Keratinocyte (primary cell): Measurements from ENCODE around the gene GSTT2B.
"Not testable (repeated sequence)": the region's sequence is repeated elsewhere in the genome, so short reads cannot be mapped to it uniquely, and the experiment has no call there.

ENCODE experiments used
- EZH2 ChIP-seq: IDR thresholded peaks from one replicate; pipeline ENCODE4 v1.6.1; 2012; ENCODE audit warnings: inconsistent platforms, mild to moderate bottlenecking, low read length, moderate library complexity
- TF ChIP-seq, protein P1 (sequence below), 3 experiments: IDR thresholded peaks in 1 of 3; conservative IDR thresholded peaks in 1 of 3; optimal IDR thresholded peaks in 1 of 3; 2 replicates in 2 of 3; 3 replicates in 1 of 3; pipeline versions ENCODE3 to v1.5.1; 2011; ENCODE audit warnings: low read length in 3 of 3, mild to moderate bottlenecking in 3 of 3, moderate library complexity in 2 of 3, control low read depth in 1 of 3, inconsistent platforms in 1 of 3; ENCODE audit not compliant: insufficient read depth in 2 of 3; ENCODE audit errors: extremely low read depth in 1 of 3

DNA sequence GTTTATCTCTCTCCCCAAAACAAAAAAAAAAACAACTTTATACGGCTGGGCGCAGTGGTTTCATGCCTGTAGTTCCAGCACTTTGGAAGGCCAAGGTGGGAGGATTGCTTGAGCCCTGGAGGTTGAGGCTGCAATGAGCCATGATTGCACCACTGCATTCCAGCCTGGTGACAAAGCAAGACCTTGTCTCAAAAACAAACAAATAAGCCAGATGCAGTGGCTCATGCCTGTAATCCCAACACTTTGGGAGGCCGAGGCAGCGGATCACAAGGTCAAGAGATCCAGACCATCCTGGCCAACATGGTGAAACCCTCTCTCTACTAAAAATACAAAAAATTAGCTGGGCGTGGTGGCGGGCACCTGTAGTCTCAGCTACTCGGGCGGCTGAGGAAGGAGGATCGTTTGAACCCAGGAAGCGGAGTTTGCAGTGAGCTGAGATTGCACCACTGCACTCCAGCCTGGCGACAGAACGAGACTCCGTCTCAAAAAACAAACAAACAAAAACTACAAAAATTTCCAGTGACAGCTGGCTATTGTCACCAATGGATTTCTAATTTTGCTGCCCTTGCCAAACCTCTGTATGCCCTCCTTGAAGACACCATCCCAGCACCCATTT is 39.3 kb downstream of the GSTT2B start:
- TF ChIP-seq, protein P1, sequence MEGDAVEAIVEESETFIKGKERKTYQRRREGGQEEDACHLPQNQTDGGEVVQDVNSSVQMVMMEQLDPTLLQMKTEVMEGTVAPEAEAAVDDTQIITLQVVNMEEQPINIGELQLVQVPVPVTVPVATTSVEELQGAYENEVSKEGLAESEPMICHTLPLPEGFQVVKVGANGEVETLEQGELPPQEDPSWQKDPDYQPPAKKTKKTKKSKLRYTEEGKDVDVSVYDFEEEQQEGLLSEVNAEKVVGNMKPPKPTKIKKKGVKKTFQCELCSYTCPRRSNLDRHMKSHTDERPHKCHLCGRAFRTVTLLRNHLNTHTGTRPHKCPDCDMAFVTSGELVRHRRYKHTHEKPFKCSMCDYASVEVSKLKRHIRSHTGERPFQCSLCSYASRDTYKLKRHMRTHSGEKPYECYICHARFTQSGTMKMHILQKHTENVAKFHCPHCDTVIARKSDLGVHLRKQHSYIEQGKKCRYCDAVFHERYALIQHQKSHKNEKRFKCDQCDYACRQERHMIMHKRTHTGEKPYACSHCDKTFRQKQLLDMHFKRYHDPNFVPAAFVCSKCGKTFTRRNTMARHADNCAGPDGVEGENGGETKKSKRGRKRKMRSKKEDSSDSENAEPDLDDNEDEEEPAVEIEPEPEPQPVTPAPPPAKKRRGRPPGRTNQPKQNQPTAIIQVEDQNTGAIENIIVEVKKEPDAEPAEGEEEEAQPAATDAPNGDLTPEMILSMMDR (optimal IDR thresholded peaks at IDR 0.05 in 1 of 3, IDR thresholded peaks at IDR 0.05 in 1 of 3, conservative IDR thresholded peaks at IDR 0.05 in 1 of 3; ENCODE audit: extremely low read depth in 1 of 3, insufficient read depth in 2 of 3, low read length in 3 of 3), result not testable (repeated sequence)
- TF ChIP-seq EZH2, result not testable (repeated sequence)
